SK-N-SH treated with all-trans-retinoic acid at 6 μM for 48 hours (cell line): ENCODE results near the gene S100A7.

Source experiments
- CSRNP3 ChIP-seq: fragments of 250-450 bp; sonication (Bioruptor Pico); IDR thresholded peaks from 2 replicates; pipeline ENCODE4 v1.5.1; 2021; ENCODE audit warnings: mild to moderate bottlenecking, moderate library complexity
- ISL1 ChIP-seq: fragments of 250-450 bp; sonication (Bioruptor Pico); IDR thresholded peaks from 2 replicates; pipeline ENCODE4 v2.1.2; 2022; ENCODE audit warnings: mild to moderate bottlenecking, moderate library complexity
- PPARA ChIP-seq: fragments of 250-450 bp; sonication (Bioruptor Pico); IDR thresholded peaks from 2 replicates; pipeline ENCODE4 v1.5.0; 2020; ENCODE audit warnings: mild to moderate bottlenecking, borderline replicate concordance
- TSHZ2 ChIP-seq: fragments of 250-450 bp; sonication (Bioruptor Pico); IDR thresholded peaks from 2 replicates; pipeline ENCODE4 v1.5.0; 2020; ENCODE audit warnings: mild to moderate bottlenecking, moderate library complexity
- ZFP3 ChIP-seq: fragments of 250-450 bp; sonication (Bioruptor Pico); IDR thresholded peaks from 2 replicates; pipeline ENCODE4 v1.5.0; 2020; ENCODE audit warnings: mild to moderate bottlenecking, moderate library complexity
- ZFP30 ChIP-seq: fragments of 450-650 bp; formaldehyde crosslinking; IDR thresholded peaks from 2 replicates; pipeline ENCODE4 v1.5.0; 2022; ENCODE audit warnings: mild to moderate bottlenecking, moderate library complexity
- ZNF8 ChIP-seq: fragments of 450-650 bp; formaldehyde crosslinking; IDR thresholded peaks from 2 replicates; pipeline ENCODE4 v1.5.0; 2020; ENCODE audit warnings: mild to moderate bottlenecking, moderate library complexity
- TF ChIP-seq, protein P1 (sequence below): fragments of 250-450 bp; sonication (Bioruptor Pico); IDR thresholded peaks from 2 replicates; pipeline ENCODE4 v1.8.0; 2020; ENCODE audit warnings: mild to moderate bottlenecking, moderate library complexity, borderline replicate concordance

- no peak for TF ChIP-seq TSHZ2 (CRISPR knock-in tag)
- no peak for TF ChIP-seq PPARA (CRISPR knock-in tag)
- TF ChIP-seq ZFP30: no peak
- TF ChIP-seq ISL1 (CRISPR knock-in tag): no peak
- TF ChIP-seq, protein P1, sequence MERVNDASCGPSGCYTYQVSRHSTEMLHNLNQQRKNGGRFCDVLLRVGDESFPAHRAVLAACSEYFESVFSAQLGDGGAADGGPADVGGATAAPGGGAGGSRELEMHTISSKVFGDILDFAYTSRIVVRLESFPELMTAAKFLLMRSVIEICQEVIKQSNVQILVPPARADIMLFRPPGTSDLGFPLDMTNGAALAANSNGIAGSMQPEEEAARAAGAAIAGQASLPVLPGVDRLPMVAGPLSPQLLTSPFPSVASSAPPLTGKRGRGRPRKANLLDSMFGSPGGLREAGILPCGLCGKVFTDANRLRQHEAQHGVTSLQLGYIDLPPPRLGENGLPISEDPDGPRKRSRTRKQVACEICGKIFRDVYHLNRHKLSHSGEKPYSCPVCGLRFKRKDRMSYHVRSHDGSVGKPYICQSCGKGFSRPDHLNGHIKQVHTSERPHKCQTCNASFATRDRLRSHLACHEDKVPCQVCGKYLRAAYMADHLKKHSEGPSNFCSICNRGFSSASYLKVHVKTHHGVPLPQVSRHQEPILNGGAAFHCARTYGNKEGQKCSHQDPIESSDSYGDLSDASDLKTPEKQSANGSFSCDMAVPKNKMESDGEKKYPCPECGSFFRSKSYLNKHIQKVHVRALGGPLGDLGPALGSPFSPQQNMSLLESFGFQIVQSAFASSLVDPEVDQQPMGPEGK (CRISPR knock-in tag): no peak
- no peak for TF ChIP-seq ZNF8 (CRISPR knock-in tag)
- no peak for TF ChIP-seq ZFP3
- TF ChIP-seq CSRNP3 (CRISPR knock-in tag): no peak
These were observed 17.0 kb downstream of the S100A7 start for GRCh38 chr1:153443486-153443885.
